Activated CD4-positive, alpha-beta T cell treated with anti-CD3 and anti-CD28 coated beads, Interleukin-2, amount 50 U/mL, for 1 hour (primary cell): Measurements from ENCODE around the gene RNF150.

Source experiments
- DNase-seq: peaks from one replicate; pipeline ENCODE4 v3.0.0-alpha.2; 2020

RNF150 gene

GRCh38 chr4:140969296-140969695 lies 164.0 kb downstream of the RNF150 start:
- no peak for DNase-seq

- no peak for DNase-seq
These were observed 164.9 kb downstream of the RNF150 start for GRCh38 chr4:140968371-140968770.

GRCh38 chr4:140963883-140964282 lies 169.4 kb downstream of the RNF150 start:
- no peak for DNase-seq

GRCh38 chr4:140955641-140956040 lies 177.6 kb downstream of the RNF150 start:
- DNase-seq = no peak

- DNase-seq = no peak
These were observed 180.6 kb downstream of the RNF150 start for GRCh38 chr4:140952717-140953116.

GRCh38 chr4:140947506-140947905 lies 185.8 kb downstream of the RNF150 start:
- no peak for DNase-seq

- no peak for DNase-seq
These were observed 188.2 kb downstream of the RNF150 start for GRCh38 chr4:140945106-140945505.

GRCh38 chr4:140944572-140944971 lies 188.7 kb downstream of the RNF150 start:
- no peak for DNase-seq

GRCh38 chr4:140944199-140944515 lies 189.1 kb downstream of the RNF150 start:
- no peak for DNase-seq

GRCh38 chr4:140943486-140944198 lies 189.6 kb downstream of the RNF150 start:
- no peak for DNase-seq

- DNase-seq = no peak
These were observed 192.7 kb downstream of the RNF150 start for GRCh38 chr4:140940589-140940988.

- DNase-seq = no peak
These were observed 195.4 kb downstream of the RNF150 start for GRCh38 chr4:140937866-140938265.

GRCh38 chr4:140935254-140935653 lies 198.0 kb downstream of the RNF150 start:
- no peak for DNase-seq

GRCh38 chr4:140932501-140933045 lies 200.7 kb downstream of the RNF150 start:
- DNase-seq = no peak

GRCh38 chr4:140931911-140932310 lies 201.4 kb downstream of the RNF150 start:
- DNase-seq = no peak

- no peak for DNase-seq
These were observed 202.7 kb downstream of the RNF150 start for GRCh38 chr4:140930557-140930956.

GRCh38 chr4:140930011-140930410 lies 203.3 kb downstream of the RNF150 start:
- DNase-seq = no peak

- DNase-seq = no peak
These were observed 204.4 kb downstream of the RNF150 start for GRCh38 chr4:140928880-140929279.

GRCh38 chr4:140926672-140927071 lies 206.6 kb downstream of the RNF150 start:
- DNase-seq = no peak

- DNase-seq = no peak
These were observed 207.9 kb downstream of the RNF150 start for GRCh38 chr4:140925417-140925816.

- no peak for DNase-seq
These were observed 208.4 kb downstream of the RNF150 start for GRCh38 chr4:140924761-140925392.

GRCh38 chr4:140906993-140907962 lies 226.0 kb downstream of the RNF150 start:
- DNase-seq = no peak

GRCh38 chr4:140904904-140905303 lies 228.4 kb downstream of the RNF150 start:
- DNase-seq = no peak
